NCI-H2029 treated with DMSO at 0.1 percent for 48 hours (cell line): ENCODE data around the gene HNRNPLL.
"Not testable (repeated sequence)": the region's sequence is repeated elsewhere in the genome, so short reads cannot be mapped to it uniquely, and the experiment has no call there.

Experiments
- DNase-seq: peaks from one replicate; lab custom pipeline; 2025; lab: John Stamatoyannopoulos, UW

HNRNPLL gene

GRCh38 chr2:38619458-38620164 is 16.9 kb upstream of the HNRNPLL start:
- no peak for DNase-seq

- no peak for DNase-seq
These were observed 14.6 kb upstream of the HNRNPLL start for GRCh38 chr2:38617301-38617700.

GRCh38 chr2:38615237-38615636 is 12.5 kb upstream of the HNRNPLL start:
- no peak for DNase-seq

GRCh38 chr2:38613849-38614213 is 11.1 kb upstream of the HNRNPLL start:
- DNase-seq: no peak

GRCh38 chr2:38613126-38613848 is 10.6 kb upstream of the HNRNPLL start:
- DNase-seq: no peak

- DNase-seq: no peak
These were observed 8.4 kb upstream of the HNRNPLL start for GRCh38 chr2:38610851-38611801.

- DNase-seq: not testable (repeated sequence)
These were observed 6.5 kb upstream of the HNRNPLL start for GRCh38 chr2:38609246-38609645.

- no peak for DNase-seq
These were observed 6.0 kb upstream of the HNRNPLL start for GRCh38 chr2:38608755-38609154.

GRCh38 chr2:38605298-38605830 is 2.6 kb upstream of the HNRNPLL start:
- no peak for DNase-seq

- peak; percentile 49 for DNase-seq
These were observed 918 bp upstream of the HNRNPLL start for GRCh38 chr2:38603402-38604290.

GRCh38 chr2:38602136-38602731 is 494 bp downstream of the HNRNPLL start:
- no peak for DNase-seq

GRCh38 chr2:38601463-38602135 is 1.1 kb downstream of the HNRNPLL start:
- DNase-seq: no peak

- no peak for DNase-seq
These were observed 1.7 kb downstream of the HNRNPLL start for GRCh38 chr2:38600921-38601455.

- no peak for DNase-seq
These were observed 2.4 kb downstream of the HNRNPLL start for GRCh38 chr2:38600242-38600891.

GRCh38 chr2:38599706-38600105 is 3.0 kb downstream of the HNRNPLL start:
- DNase-seq: no peak

GRCh38 chr2:38598991-38599295 is 3.8 kb downstream of the HNRNPLL start:
- no peak for DNase-seq

- DNase-seq: no peak
These were observed 4.3 kb downstream of the HNRNPLL start for GRCh38 chr2:38598200-38598990.

GRCh38 chr2:38597115-38597514 is 5.6 kb downstream of the HNRNPLL start:
- DNase-seq: no peak

GRCh38 chr2:38596229-38596628 is 6.5 kb downstream of the HNRNPLL start:
- no peak for DNase-seq
